Panc1 (cell line): ENCODE results near the gene GFM1. TPM values are rescaled to one million over a fixed set of nuclear protein-coding genes. Genes with fewer than 3 reads are reported as not detected.

Experiments used
- ATAC-seq: fragments of 200-7000 bp; cut with Tn5 transposase; 2 replicates; pipeline ENCODE4 v1.9.1; 2020; ENCODE audit warnings: mild to moderate bottlenecking, moderate library complexity
- BruUV-seq: library from RNA; stranded (reverse); fragments of 400-500 nt; replicated peaks from 2 replicates; lab custom pipeline; 2021; lab: Mats Ljungman, UMichigan
- CTCF ChIA-PET: fragments of 300-600 bp; sonication (Branson Sonifier 250); formaldehyde crosslinking; loops from one replicate; lab custom pipeline; 2022; ENCODE audit warnings: antibody characterized with exemption; lab: Charles Lee
- POLR2A ChIA-PET: fragments of 300-600 bp; sonication (Branson Sonifier 250); formaldehyde crosslinking; loops from one replicate; lab custom pipeline; 2022; ENCODE audit warnings: antibody characterized with exemption; lab: Charles Lee
- DNase-seq: peaks from one replicate; pipeline ENCODE4 v3.0.0-alpha.2; 2010; ENCODE audit warnings: low read depth, low spot score
- H3K27ac ChIP-seq: 2 replicates; pipeline ENCODE4 v1.5.1; 2011; ENCODE audit warnings: mild to moderate bottlenecking, low read length, inconsistent platforms
- H3K27me3 ChIP-seq: fragments of 200-500 bp; sonication (Bioruptor generic); 2 replicates; pipeline ENCODE4 v1.6.0; 2014; ENCODE audit warnings: low read length, inconsistent platforms; ENCODE audit not compliant: control insufficient read depth, insufficient read depth
- H3K36me3 ChIP-seq: fragments of 200-500 bp; sonication (Bioruptor generic); 2 replicates; pipeline ENCODE4 v1.5.1; 2014; ENCODE audit warnings: inconsistent platforms, mild to moderate bottlenecking, low read length, moderate library complexity; ENCODE audit not compliant: control insufficient read depth, insufficient read depth
- H3K4me1 ChIP-seq: 2 replicates; pipeline ENCODE4 v1.5.1; 2011; ENCODE audit warnings: inconsistent platforms, mild to moderate bottlenecking, low read length, moderate library complexity; ENCODE audit not compliant: control insufficient read depth, insufficient read depth
- H3K4me3 ChIP-seq, 2 experiments: 2 replicates each; pipeline ENCODE4 v1.5.1; 2011 to 2012; ENCODE audit warnings: low read depth in 2 of 2, low read length in 2 of 2, mild to moderate bottlenecking in 2 of 2, inconsistent platforms in 1 of 2, moderate library complexity in 1 of 2
- H3K9me3 ChIP-seq: fragments of 200-500 bp; sonication (Bioruptor generic); 2 replicates; pipeline ENCODE4 v1.5.1; 2014; ENCODE audit warnings: low read depth, mild to moderate bottlenecking, inconsistent platforms, low read length, moderate library complexity; ENCODE audit not compliant: control insufficient read depth, insufficient read depth
- CTCF ChIP-seq: fragments of 450-650 bp; IDR thresholded peaks from 2 replicates; pipeline ENCODE4 v1.5.1; 2017; ENCODE audit warnings: mild to moderate bottlenecking
- POLR2AphosphoS5 ChIP-seq: IDR thresholded peaks from 2 replicates; pipeline ENCODE4 v1.6.1; 2012; ENCODE audit warnings: mild to moderate bottlenecking, low read depth, low read length, moderate library complexity
- REST ChIP-seq, 2 experiments: IDR thresholded peaks; 2 replicates each; pipeline ENCODE4 v1.6.1; 2011 to 2012; ENCODE audit warnings: low read depth in 2 of 2, control low read depth in 1 of 2, low read length in 1 of 2, mild to moderate bottlenecking in 1 of 2, moderate library complexity in 1 of 2; ENCODE audit not compliant: insufficient read depth in 1 of 2
- SIN3A ChIP-seq: IDR thresholded peaks from 2 replicates; pipeline ENCODE4 v1.6.1; 2012; ENCODE audit warnings: low read depth, mild to moderate bottlenecking, low read length, moderate library complexity, borderline replicate concordance; ENCODE audit not compliant: insufficient read depth
- TCF7L2 ChIP-seq: IDR thresholded peaks from 2 replicates; pipeline ENCODE4 v1.6.1; 2011; ENCODE audit warnings: mild to moderate bottlenecking, low read depth, low read length, inconsistent platforms
- in situ Hi-C: cut with HindIII; loops from 2 replicates; pipeline ENCODE4 v1.10.0; 2016; ENCODE audit warnings: low sequenced_read_pairs, low pct_unique_long_range_greater_than_20kb
- intact Hi-C: fragments of 100-400 bp; cut with micrococcal nuclease; formaldehyde crosslinking; loops from one replicate; pipeline ENCODE4 v1.10.0; 2022; ENCODE audit not compliant: unreplicated experiment
- total RNA-seq: library from RNA; stranded (reverse); gene quantifications from one replicate; pipeline ENCODE4 v1.2.1, GENCODE V29; 2021; ENCODE audit not compliant: unreplicated experiment

Gene GFM1
- total RNA-seq, 1 experiment from 2014 or later = 59.3 TPM

- POLR2A ChIA-PET = no interaction called here
- no peaks in the 10 kb centered on the region for H3K36me3 ChIP-seq
- no peak for TF ChIP-seq POLR2AphosphoS5
- no peak for TF ChIP-seq CTCF
- no peak for TF ChIP-seq TCF7L2
- no peak for TF ChIP-seq SIN3A
- TF ChIP-seq REST (IDR thresholded peaks at IDR 0.05; ENCODE audit: insufficient read depth in 1 of 2, low read depth in 2 of 2, low read length in 1 of 2) = no peak
- H3K4me3 ChIP-seq = no peak overlapping the region
- CTCF ChIA-PET = no interaction called here
- no TSS peak for BruUV-seq
- H3K9me3 ChIP-seq = no peaks in the 10 kb centered on the region; the same call in 1 of the 2 replicates
- ATAC-seq = no peak
- no peak for DNase-seq
- no peak overlapping the region for H3K27ac ChIP-seq
- intact Hi-C loops = no loop called here
- in situ Hi-C loops = no loop called here
- no peaks in the 10 kb centered on the region for H3K4me1 ChIP-seq
- H3K27me3 ChIP-seq = no peaks in the 10 kb centered on the region
These were observed 18.4 kb upstream of the GFM1 start for GRCh38 chr3:158625881-158626280.

GRCh38 chr3:158631981-158632380 lies 12.3 kb upstream of the GFM1 start:
- TF ChIP-seq CTCF = no peak
- TF ChIP-seq POLR2AphosphoS5 = no peak
- no peak for TF ChIP-seq REST (IDR thresholded peaks at IDR 0.05; ENCODE audit: insufficient read depth in 1 of 2, low read depth in 2 of 2, low read length in 1 of 2)
- Histone ChIP-seq H3K27me3 (no peaks in the 10 kb centered on the region), H3K4me1 (no peaks in the 10 kb centered on the region), H3K4me3 (no peak overlapping the region), H3K27ac (no peak overlapping the region), H3K36me3 (no peaks in the 10 kb centered on the region), H3K9me3 (no peaks in the 10 kb centered on the region)
- in situ Hi-C loops (no loop called here), intact Hi-C loops (no loop called here)
- POLR2A ChIA-PET = no interaction called here
- ATAC-seq (no peak), DNase-seq (no peak)
- CTCF ChIA-PET = no interaction called here
- BruUV-seq = no TSS peak
